Liver (tissue), 9 donors: ENCODE measurements around the gene PCYT1A. TPM values are rescaled to one million over a fixed set of nuclear protein-coding genes. Genes with fewer than 3 reads are reported as not detected.

Source experiments
- DNase-seq: peaks from one replicate; pipeline ENCODE4 v3.0.0-alpha.2; 2017; ENCODE audit warnings: low spot score
- H3K27ac ChIP-seq, 2 donors: one replicate each; pipeline ENCODE4 v1.7.0; 2013; ENCODE audit warnings: inconsistent platforms in 2 of 2, low read length in 2 of 2, control low read depth in 1 of 2, low read depth in 1 of 2, mild to moderate bottlenecking in 1 of 2
- H3K27me3 ChIP-seq, 4 donors: one replicate each; pipeline versions ENCODE4 v1.6.1 to v1.7.0; 2013; ENCODE audit warnings: low read length in 3 of 4, inconsistent platforms in 1 of 4, mild to moderate bottlenecking in 1 of 4, moderate library complexity in 1 of 4; ENCODE audit not compliant: control insufficient read depth in 4 of 4, insufficient read depth in 4 of 4
- H3K36me3 ChIP-seq, 4 donors: one replicate each; pipeline versions ENCODE4 v1.6.1 to v1.7.0; 2013; ENCODE audit warnings: low read length in 3 of 4, mild to moderate bottlenecking in 3 of 4, low read depth in 1 of 4, moderate library complexity in 1 of 4; ENCODE audit not compliant: control insufficient read depth in 4 of 4, insufficient read depth in 3 of 4
- H3K4me1 ChIP-seq, 4 donors: one replicate each; pipeline versions ENCODE4 v1.6.1 to v1.7.0; 2013; ENCODE audit warnings: low read length in 3 of 4, mild to moderate bottlenecking in 3 of 4, moderate library complexity in 1 of 4; ENCODE audit not compliant: control insufficient read depth in 4 of 4, insufficient read depth in 4 of 4
- H3K4me3 ChIP-seq, 3 donors: one replicate each; pipeline versions ENCODE4 v1.6.1 to v1.7.0; 2013; ENCODE audit warnings: low read length in 3 of 3, control low read depth in 1 of 3, low read depth in 1 of 3, mild to moderate bottlenecking in 1 of 3
- H3K9ac ChIP-seq, 2 donors: one replicate each; pipeline ENCODE4 v1.7.0; 2013; ENCODE audit warnings: low read length in 2 of 2, mild to moderate bottlenecking in 2 of 2, moderate library complexity in 2 of 2, control low read depth in 1 of 2, low read depth in 1 of 2
- H3K9me3 ChIP-seq, 4 donors: one replicate each; pipeline versions ENCODE4 v1.6.1 to v1.7.0; 2013; ENCODE audit warnings: low read length in 3 of 4; ENCODE audit not compliant: control insufficient read depth in 4 of 4
- EGR1 ChIP-seq, 2 donors: IDR thresholded peaks; 2 replicates each; pipeline ENCODE4 v1.6.1; 2016 to 2018; ENCODE audit warnings: antibody characterized with exemption in 2 of 2, low read depth in 2 of 2
- FOXA1 ChIP-seq: IDR thresholded peaks from 2 replicates; pipeline ENCODE4 v1.6.1; 2016; ENCODE audit warnings: antibody characterized with exemption
- FOXA2 ChIP-seq: IDR thresholded peaks from 2 replicates; pipeline ENCODE4 v1.6.1; 2016; ENCODE audit warnings: antibody characterized with exemption
- GABPA ChIP-seq, 2 donors: IDR thresholded peaks in 1 of 2; conservative IDR thresholded peaks in 1 of 2; 2 replicates each; pipeline ENCODE4 v1.6.1; 2016; ENCODE audit warnings: antibody characterized with exemption in 2 of 2, mild to moderate bottlenecking in 1 of 2, moderate library complexity in 1 of 2
- HNF4A ChIP-seq, 2 donors: conservative IDR thresholded peaks; 2 replicates each; pipeline ENCODE4 v1.6.1; 2016; ENCODE audit warnings: antibody characterized with exemption in 2 of 2, mild to moderate bottlenecking in 2 of 2
- HNF4G ChIP-seq: IDR thresholded peaks from 2 replicates; pipeline ENCODE4 v1.6.1; 2016; ENCODE audit warnings: antibody characterized with exemption
- JUND ChIP-seq, 2 donors: IDR thresholded peaks; 2 replicates each; pipeline ENCODE4 v1.6.1; 2016; ENCODE audit warnings: antibody characterized with exemption in 2 of 2
- NR2F2 ChIP-seq: IDR thresholded peaks from 2 replicates; pipeline ENCODE4 v1.6.1; 2016; ENCODE audit warnings: antibody characterized with exemption
- RAD21 ChIP-seq, 2 donors: IDR thresholded peaks; 2 replicates each; pipeline ENCODE4 v1.6.1; 2016; ENCODE audit warnings: antibody characterized with exemption in 2 of 2, mild to moderate bottlenecking in 2 of 2
- RXRA ChIP-seq, 2 donors: IDR thresholded peaks; 2 replicates each; pipeline ENCODE4 v1.6.1; 2017 to 2018; ENCODE audit warnings: antibody characterized with exemption in 2 of 2, mild to moderate bottlenecking in 1 of 2
- SP1 ChIP-seq: IDR thresholded peaks from 2 replicates; pipeline ENCODE4 v1.6.1; 2018; ENCODE audit warnings: antibody characterized with exemption, mild to moderate bottlenecking
- TAF1 ChIP-seq: conservative IDR thresholded peaks from 2 replicates; pipeline ENCODE4 v1.6.1; 2016; ENCODE audit warnings: antibody characterized with exemption, mild to moderate bottlenecking
- YY1 ChIP-seq: IDR thresholded peaks from 2 replicates; pipeline ENCODE4 v1.6.1; 2016; ENCODE audit warnings: antibody characterized with exemption, mild to moderate bottlenecking
- WGBS: extraction: QIAGEN DNeasy Blood & Tissue Kit; methylation state at CpG from one replicate; pipeline ENCODE4 v1.1.7; 2013; 5-methylcytosine and 5-hydroxymethylcytosine counted together
- polyA plus RNA-seq, 2 donors: library from polyadenylated mRNA; stranded (reverse) in 1 of 2; unstranded in 1 of 2; fragments of 200-250 nt in 1 of 2; fragments of >200 nt in 1 of 2; fragmentation: Nextera tagmentation in 1 of 2; extraction: Ambion mirVana in 1 of 2; gene quantifications; one replicate each; pipeline versions ENCODE4 v1.2.1 to v1.2.3, GENCODE V29; 2013 to 2015
- total RNA-seq, 2 donors: library from RNA; depleted of rRNA; stranded (reverse); fragments of >200 nt; gene quantifications; one replicate each; pipeline ENCODE4 v1.2.3, GENCODE V29; 2014
- TF ChIP-seq, protein P1 (sequence below): IDR thresholded peaks from 2 replicates; pipeline ENCODE4 v1.6.1; 2016; ENCODE audit warnings: antibody characterized with exemption
- TF ChIP-seq, protein P2 (sequence below): IDR thresholded peaks from 2 replicates; pipeline ENCODE4 v1.6.1; 2016; ENCODE audit warnings: antibody characterized with exemption, mild to moderate bottlenecking
- TF ChIP-seq, protein P3 (sequence below): IDR thresholded peaks from 2 replicates; pipeline ENCODE4 v1.6.1; 2016; ENCODE audit warnings: antibody characterized with exemption
- TF ChIP-seq, protein P4 (sequence below): fragments of 150-350 bp; IDR thresholded peaks from 2 replicates; pipeline ENCODE4 v1.5.1; 2017; ENCODE audit warnings: improper control_type of control experiment, low read depth, low read length; ENCODE audit not compliant: missing input control
- TF ChIP-seq, protein P5 (sequence below): IDR thresholded peaks from 2 replicates; pipeline ENCODE4 v1.6.1; 2016; ENCODE audit warnings: antibody characterized with exemption
- donor health status: healthy.
- donor health status: healthy.
- donor health status: healthy.
- donor health status: healthy.
- donor health status: healthy.

PCYT1A gene
- total and polyA plus RNA-seq, 4 donors, result 12.5 to 56.8 (median 24.3) TPM

DNA sequence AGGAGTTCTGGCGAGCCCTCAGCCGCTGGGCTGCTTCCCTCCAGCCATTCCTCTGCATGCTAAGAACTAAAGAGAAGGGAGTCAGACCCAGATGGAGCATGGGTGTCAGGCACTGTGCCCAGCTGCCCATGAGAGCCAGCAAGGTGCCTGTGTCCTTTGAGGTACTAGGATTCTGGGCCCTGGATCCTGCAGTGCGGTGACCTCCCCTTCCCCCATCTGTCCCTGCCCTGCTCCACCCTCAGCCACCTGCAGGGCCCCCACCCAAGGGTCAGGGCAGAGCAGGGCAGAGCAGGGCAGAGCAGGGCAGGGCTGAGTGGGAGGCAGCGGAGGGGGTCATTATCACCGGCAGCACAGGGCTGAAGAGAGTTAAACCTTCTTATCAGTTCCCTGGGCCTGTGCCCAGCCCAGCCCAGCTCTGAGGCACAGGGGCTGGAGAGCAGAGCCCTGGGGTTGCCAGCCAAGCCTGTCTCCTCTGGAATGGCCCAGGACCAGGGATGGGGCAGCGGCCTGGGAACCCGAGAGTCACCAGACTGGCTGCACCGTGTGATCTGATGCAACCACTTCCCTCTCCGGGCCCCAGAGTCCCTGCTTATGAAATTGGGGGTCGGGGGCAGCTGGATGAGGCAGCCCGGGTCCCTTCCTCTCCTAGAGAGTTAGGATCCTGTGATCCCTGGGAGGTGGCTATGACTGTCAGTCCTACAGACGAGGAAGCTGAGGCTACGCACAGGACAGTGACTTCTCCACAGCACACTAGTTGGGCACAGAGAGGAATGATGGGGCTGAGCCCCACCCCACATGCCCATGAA lies 93.6 kb downstream of the PCYT1A start:
- TF ChIP-seq NR2F2 (no peak), HNF4A (conservative IDR thresholded peaks at IDR 0.05) (no peak), RAD21 (IDR thresholded peaks at IDR 0.05) (peak in 1 of 2 donors; percentile 50), GABPA (IDR thresholded peaks at IDR 0.05 in 1 of 2, conservative IDR thresholded peaks at IDR 0.05 in 1 of 2) (no peak), RXRA (IDR thresholded peaks at IDR 0.05) (peak in 1 of 2 donors; percentile 38), TAF1 (no peak), FOXA2 (no peak)
- TF ChIP-seq, protein P1, sequence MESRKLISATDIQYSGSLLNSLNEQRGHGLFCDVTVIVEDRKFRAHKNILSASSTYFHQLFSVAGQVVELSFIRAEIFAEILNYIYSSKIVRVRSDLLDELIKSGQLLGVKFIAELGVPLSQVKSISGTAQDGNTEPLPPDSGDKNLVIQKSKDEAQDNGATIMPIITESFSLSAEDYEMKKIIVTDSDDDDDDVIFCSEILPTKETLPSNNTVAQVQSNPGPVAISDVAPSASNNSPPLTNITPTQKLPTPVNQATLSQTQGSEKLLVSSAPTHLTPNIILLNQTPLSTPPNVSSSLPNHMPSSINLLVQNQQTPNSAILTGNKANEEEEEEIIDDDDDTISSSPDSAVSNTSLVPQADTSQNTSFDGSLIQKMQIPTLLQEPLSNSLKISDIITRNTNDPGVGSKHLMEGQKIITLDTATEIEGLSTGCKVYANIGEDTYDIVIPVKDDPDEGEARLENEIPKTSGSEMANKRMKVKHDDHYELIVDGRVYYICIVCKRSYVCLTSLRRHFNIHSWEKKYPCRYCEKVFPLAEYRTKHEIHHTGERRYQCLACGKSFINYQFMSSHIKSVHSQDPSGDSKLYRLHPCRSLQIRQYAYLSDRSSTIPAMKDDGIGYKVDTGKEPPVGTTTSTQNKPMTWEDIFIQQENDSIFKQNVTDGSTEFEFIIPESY, result no peak
- TF ChIP-seq, protein P2, sequence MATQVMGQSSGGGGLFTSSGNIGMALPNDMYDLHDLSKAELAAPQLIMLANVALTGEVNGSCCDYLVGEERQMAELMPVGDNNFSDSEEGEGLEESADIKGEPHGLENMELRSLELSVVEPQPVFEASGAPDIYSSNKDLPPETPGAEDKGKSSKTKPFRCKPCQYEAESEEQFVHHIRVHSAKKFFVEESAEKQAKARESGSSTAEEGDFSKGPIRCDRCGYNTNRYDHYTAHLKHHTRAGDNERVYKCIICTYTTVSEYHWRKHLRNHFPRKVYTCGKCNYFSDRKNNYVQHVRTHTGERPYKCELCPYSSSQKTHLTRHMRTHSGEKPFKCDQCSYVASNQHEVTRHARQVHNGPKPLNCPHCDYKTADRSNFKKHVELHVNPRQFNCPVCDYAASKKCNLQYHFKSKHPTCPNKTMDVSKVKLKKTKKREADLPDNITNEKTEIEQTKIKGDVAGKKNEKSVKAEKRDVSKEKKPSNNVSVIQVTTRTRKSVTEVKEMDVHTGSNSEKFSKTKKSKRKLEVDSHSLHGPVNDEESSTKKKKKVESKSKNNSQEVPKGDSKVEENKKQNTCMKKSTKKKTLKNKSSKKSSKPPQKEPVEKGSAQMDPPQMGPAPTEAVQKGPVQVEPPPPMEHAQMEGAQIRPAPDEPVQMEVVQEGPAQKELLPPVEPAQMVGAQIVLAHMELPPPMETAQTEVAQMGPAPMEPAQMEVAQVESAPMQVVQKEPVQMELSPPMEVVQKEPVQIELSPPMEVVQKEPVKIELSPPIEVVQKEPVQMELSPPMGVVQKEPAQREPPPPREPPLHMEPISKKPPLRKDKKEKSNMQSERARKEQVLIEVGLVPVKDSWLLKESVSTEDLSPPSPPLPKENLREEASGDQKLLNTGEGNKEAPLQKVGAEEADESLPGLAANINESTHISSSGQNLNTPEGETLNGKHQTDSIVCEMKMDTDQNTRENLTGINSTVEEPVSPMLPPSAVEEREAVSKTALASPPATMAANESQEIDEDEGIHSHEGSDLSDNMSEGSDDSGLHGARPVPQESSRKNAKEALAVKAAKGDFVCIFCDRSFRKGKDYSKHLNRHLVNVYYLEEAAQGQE, result no peak
- TF ChIP-seq, protein P3, sequence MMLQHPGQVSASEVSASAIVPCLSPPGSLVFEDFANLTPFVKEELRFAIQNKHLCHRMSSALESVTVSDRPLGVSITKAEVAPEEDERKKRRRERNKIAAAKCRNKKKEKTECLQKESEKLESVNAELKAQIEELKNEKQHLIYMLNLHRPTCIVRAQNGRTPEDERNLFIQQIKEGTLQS, result no peak
- 43% methylated on average over 13 of the region's 13 CpGs for WGBS
- H3K4me3 ChIP-seq, result no peak overlapping the region
- H3K27me3 ChIP-seq, result no peaks in the 10 kb centered on the region
- peaks cover 5 to 19% (median 10%) of the 10 kb centered on the region in 4 donors for H3K4me1 ChIP-seq
- no peaks in the 10 kb centered on the region for H3K9me3 ChIP-seq
- H3K36me3 ChIP-seq, result no peaks in the 10 kb centered on the region
- H3K27ac ChIP-seq, result no peak overlapping the region
- H3K9ac ChIP-seq, result no peak overlapping the region
- peak; percentile 86 for DNase-seq

DNA sequence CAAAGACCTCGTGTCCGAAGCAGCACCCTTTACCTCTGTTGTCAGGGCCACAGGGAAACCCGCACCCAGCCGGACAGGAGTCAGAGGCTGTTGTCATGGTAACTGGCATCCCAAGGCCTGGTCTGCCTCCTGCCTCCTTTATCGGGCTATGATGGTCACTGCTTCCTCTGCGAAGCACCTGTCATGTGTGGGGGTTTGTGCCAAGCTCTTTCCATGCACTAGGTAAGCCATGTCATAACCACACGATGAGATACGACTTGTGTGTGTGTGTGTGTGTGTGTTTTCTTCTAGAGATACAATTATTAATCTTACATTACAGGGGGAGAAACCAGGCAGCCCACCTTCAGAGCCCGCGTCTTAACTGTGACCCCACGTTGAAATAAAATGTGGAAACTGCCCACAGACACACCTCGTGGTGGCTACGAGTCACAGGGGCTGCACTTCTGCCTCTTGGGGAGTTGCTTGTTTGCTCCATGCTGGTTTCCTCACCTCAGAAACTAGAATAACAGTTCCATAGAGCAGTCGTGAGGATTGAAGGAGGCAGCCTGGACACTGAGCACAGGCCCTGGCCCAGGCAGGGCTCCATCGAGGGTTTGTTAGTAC lies 94.3 kb downstream of the PCYT1A start:
- Histone ChIP-seq H3K4me1 (peaks cover 5 to 19% (median 10%) of the 10 kb centered on the region in 4 donors), H3K27me3 (no peaks in the 10 kb centered on the region), H3K9ac (no peak overlapping the region), H3K36me3 (no peaks in the 10 kb centered on the region), H3K27ac (peak overlapping the region; percentile 9 to 69), H3K4me3 (no peak overlapping the region), H3K9me3 (no peaks in the 10 kb centered on the region)
- no peak for DNase-seq
- WGBS, result 78% methylated on average over 15 of the region's 15 CpGs
- TF ChIP-seq RAD21 (IDR thresholded peaks at IDR 0.05), result no peak
- TF ChIP-seq, protein P2, result no peak
- no peak for TF ChIP-seq NR2F2
- TF ChIP-seq TAF1, result no peak
- TF ChIP-seq, protein P3, result no peak
- TF ChIP-seq RXRA (IDR thresholded peaks at IDR 0.05), result no peak
- TF ChIP-seq, protein P4, sequence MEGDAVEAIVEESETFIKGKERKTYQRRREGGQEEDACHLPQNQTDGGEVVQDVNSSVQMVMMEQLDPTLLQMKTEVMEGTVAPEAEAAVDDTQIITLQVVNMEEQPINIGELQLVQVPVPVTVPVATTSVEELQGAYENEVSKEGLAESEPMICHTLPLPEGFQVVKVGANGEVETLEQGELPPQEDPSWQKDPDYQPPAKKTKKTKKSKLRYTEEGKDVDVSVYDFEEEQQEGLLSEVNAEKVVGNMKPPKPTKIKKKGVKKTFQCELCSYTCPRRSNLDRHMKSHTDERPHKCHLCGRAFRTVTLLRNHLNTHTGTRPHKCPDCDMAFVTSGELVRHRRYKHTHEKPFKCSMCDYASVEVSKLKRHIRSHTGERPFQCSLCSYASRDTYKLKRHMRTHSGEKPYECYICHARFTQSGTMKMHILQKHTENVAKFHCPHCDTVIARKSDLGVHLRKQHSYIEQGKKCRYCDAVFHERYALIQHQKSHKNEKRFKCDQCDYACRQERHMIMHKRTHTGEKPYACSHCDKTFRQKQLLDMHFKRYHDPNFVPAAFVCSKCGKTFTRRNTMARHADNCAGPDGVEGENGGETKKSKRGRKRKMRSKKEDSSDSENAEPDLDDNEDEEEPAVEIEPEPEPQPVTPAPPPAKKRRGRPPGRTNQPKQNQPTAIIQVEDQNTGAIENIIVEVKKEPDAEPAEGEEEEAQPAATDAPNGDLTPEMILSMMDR, result no peak
- TF ChIP-seq JUND (IDR thresholded peaks at IDR 0.05), result no peak
- TF ChIP-seq FOXA2, result no peak
- TF ChIP-seq HNF4G, result no peak
- no peak for TF ChIP-seq HNF4A (conservative IDR thresholded peaks at IDR 0.05)
- TF ChIP-seq, protein P5, sequence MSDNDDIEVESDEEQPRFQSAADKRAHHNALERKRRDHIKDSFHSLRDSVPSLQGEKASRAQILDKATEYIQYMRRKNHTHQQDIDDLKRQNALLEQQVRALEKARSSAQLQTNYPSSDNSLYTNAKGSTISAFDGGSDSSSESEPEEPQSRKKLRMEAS, result no peak
- no peak for TF ChIP-seq YY1
- TF ChIP-seq SP1, result no peak
- TF ChIP-seq GABPA (IDR thresholded peaks at IDR 0.05 in 1 of 2, conservative IDR thresholded peaks at IDR 0.05 in 1 of 2), result no peak
- no peak for TF ChIP-seq EGR1 (IDR thresholded peaks at IDR 0.05; ENCODE audit: low read depth in 2 of 2)
- no peak for TF ChIP-seq FOXA1
